Sciatic nerve (tissue), 2 donors: Measurements from ENCODE around the gene AHCYL2. TPM values are rescaled to one million over a fixed set of nuclear protein-coding genes. Genes with fewer than 3 reads are reported as not detected.
"Not testable (repeated sequence)": the region's sequence is repeated elsewhere in the genome, so short reads cannot be mapped to it uniquely, and the experiment has no call there.

Experiments used
- ATAC-seq: fragments of 200-7000 bp; cut with Tn5 transposase; one replicate; pipeline ENCODE4 v1.9.1; 2020; ENCODE audit warnings: mild to moderate bottlenecking, moderate library complexity
- DNase-seq: peaks from one replicate; pipeline ENCODE4 v3.0.0-alpha.2; 2020; ENCODE audit warnings: low spot score
- intact Hi-C: fragments of 100-400 bp; cut with DNase I; formaldehyde crosslinking; loops from one replicate; pipeline ENCODE4 v1.14.2; 2022
- total RNA-seq: library from RNA; stranded (reverse); fragmentation: NEBNext Ultra II Directional; extraction: Animal tissue kit (Norgen Biotek cat#: 25700); gene quantifications from one replicate; pipeline ENCODE4 v1.2.1, GENCODE V29; 2021
- donor health status: DM: no; HTN: no; CAD: no.
- donor health status: DM: no; HTN: no; CAD: no.

The AHCYL2 gene
- total RNA-seq, 1 donor from 2014 or later, result 46.1 TPM

- no peak for ATAC-seq
- no peak for DNase-seq
- intact Hi-C loops, result no loop called here
Measured at GRCh38 chr7:129453510-129454248, 228.8 kb downstream of the AHCYL2 start.

DNA sequence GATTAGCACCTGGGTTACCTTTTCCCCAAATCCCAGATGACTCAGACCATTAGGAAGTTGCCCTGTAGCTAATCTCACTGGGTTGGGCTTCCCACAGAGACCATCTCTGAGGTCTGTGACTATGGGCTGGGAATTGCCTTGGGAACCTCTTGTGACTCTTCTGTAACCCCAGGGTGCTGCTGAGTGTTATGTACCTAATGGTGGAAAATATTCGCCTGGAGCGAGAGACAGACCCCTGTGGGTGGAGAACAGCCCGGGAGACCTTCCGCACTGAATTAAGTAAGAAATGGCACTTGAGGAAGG lies 229.4 kb downstream of the AHCYL2 start:
- ATAC-seq, result no peak
- intact Hi-C loops, result no loop called here
- DNase-seq, result no peak

DNA sequence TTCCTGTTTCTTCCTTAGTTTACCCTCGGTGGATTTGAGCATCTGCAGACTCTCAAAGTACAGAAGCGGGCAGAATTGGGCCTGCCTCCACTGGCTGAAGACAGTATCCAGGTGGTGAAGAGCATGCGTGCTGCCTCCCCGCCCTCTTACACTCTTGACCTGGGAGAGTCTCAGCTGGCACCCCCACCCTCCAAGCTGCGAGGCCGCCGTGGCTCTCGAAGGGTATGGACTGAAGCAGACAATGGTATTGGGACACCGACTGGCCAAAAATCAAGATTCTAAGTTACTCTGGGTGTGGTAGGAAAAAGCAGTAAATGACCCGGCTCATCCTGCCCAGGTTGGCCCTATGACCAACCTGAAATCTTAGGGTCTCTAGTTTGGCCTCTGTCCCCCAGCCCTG lies 231.6 kb downstream of the AHCYL2 start:
- intact Hi-C loops, result no loop called here
- ATAC-seq (no peak), DNase-seq (no peak)

- ATAC-seq, result no peak
- intact Hi-C loops, result no loop called here
Measured at GRCh38 chr7:129457101-129457500, 232.3 kb downstream of the AHCYL2 start.

GRCh38 chr7:129458171-129458570 lies 233.3 kb downstream of the AHCYL2 start:
- no peak for DNase-seq
- intact Hi-C loops, result no loop called here
- no peak for ATAC-seq

More at GRCh38 chr7:129457101-129457500, 232.3 kb downstream of the AHCYL2 start:
- no peak for DNase-seq

- ATAC-seq (no peak), DNase-seq (no peak)
- intact Hi-C loops, result loop anchor here (10.0 kb wide), 1 partner anchor 247 kb away; no protein-coding TSS in a partner anchor
Measured at GRCh38 chr7:129461809-129462208, 237.0 kb downstream of the AHCYL2 start.

DNA sequence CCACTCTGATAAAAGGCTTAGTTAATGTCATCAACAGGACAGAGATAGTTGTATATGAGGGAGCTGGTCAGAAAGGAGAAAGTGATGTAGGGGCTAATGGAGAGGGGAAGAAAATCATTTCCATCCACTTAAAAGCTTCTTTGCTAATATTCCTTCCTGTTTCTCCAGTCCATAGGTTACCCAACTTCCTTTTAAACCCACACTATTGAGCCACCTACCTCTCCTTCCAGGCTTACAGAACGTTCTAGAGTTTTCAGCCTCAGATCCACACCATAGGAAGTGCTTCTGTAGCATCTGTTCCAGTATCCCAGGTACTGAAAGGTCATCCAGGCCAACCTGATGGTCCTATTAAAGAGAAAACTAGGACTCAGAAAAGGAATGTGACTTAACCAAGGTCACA lies 237.6 kb downstream of the AHCYL2 start:
- intact Hi-C loops, result loop anchor here (10.0 kb wide), 1 partner anchor 248 kb away; no protein-coding TSS in a partner anchor
- DNase-seq (no peak), ATAC-seq (no peak)

- intact Hi-C loops, result loop anchor here (10.0 kb wide), 1 partner anchor 249 kb away; no protein-coding TSS in a partner anchor
- ATAC-seq (no peak), DNase-seq (no peak)
Measured at GRCh38 chr7:129464194-129464593, 239.4 kb downstream of the AHCYL2 start.

- no peak for DNase-seq
- no peak for ATAC-seq
- intact Hi-C loops, result loop anchor here (10.0 kb wide), 1 partner anchor 250 kb away; no protein-coding TSS in a partner anchor
Measured at GRCh38 chr7:129465080-129465479, 240.2 kb downstream of the AHCYL2 start.

GRCh38 chr7:129466796-129467195 lies 242.0 kb downstream of the AHCYL2 start:
- DNase-seq (no peak), ATAC-seq (no peak)
- intact Hi-C loops, result loop anchor here (10.0 kb wide), 1 partner anchor 252 kb away; no protein-coding TSS in a partner anchor

GRCh38 chr7:129468087-129468486 lies 243.3 kb downstream of the AHCYL2 start:
- ATAC-seq, result no peak
- intact Hi-C loops, result loop anchor here (10.0 kb wide), 1 partner anchor 253 kb away; no protein-coding TSS in a partner anchor

DNA sequence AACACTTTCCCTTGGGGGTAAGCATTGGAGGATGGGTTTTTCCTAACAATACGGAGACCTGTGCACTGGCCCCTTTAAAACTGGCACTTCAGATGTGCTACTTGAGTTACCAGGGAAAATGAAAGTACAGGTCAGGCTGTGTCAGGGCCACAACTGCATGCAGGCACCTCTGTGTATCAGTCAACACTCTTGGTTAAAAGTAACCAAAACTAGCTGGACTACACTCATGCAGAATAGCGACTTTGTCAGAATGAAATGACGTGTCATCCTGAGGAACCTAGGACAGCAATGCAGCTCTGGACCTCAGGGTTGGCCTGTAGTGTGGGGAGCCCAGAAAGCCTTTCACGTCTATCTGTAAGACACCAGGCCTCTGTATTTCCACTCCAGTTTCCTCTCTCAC lies 243.7 kb downstream of the AHCYL2 start:
- DNase-seq, result no peak
- intact Hi-C loops, result loop anchor here (10.0 kb wide), 1 partner anchor 254 kb away; no protein-coding TSS in a partner anchor
- no peak for ATAC-seq

More at GRCh38 chr7:129468087-129468486, 243.3 kb downstream of the AHCYL2 start:
- DNase-seq, result no peak

DNA sequence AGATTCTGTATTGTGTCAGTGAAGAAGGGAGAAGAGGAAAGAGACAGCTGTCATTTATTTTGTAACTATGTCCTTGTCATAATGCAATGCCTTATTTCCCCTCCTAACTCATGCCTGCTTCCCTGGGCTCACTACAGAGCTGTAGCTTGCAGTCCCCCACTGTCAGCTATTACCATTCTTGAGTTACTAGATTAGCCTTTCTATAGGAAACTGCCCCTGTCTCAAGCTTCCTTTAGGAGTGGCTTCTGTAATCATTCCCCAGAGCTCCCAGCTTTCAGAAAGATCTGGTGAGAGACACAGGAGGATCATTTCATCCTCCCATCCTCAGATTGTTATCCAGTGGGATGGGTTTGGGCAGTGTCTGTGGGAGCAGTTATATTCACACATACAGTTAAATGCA lies 245.1 kb downstream of the AHCYL2 start:
- DNase-seq (no peak), ATAC-seq (no peak)
- intact Hi-C loops, result loop anchor here (10.0 kb wide), 2 partner anchors 105 to 255 kb away; no protein-coding TSS in a partner anchor

DNA sequence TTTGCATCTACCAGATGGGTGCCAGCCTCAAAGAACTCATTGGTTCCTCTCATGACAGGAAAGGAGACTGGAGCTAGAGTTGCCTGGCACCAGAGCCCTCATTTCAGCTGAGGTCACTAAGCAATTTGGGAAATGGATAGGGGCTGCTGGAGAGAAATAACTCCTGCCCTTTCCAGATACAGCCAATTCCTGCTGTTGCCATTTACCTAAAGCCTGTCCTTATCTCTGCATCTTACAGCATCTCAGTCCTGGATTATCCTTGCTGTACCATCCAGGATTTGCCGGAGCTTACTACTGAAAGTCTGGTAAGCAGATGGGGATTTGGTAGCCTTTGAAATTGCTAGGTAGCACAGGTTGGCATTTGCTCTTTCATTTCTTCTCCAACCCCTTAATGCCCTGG lies 245.6 kb downstream of the AHCYL2 start:
- DNase-seq, result no peak
- intact Hi-C loops, result loop anchor here (10.0 kb wide), 1 partner anchor 106 kb away; no protein-coding TSS in a partner anchor
- no peak for ATAC-seq

DNA sequence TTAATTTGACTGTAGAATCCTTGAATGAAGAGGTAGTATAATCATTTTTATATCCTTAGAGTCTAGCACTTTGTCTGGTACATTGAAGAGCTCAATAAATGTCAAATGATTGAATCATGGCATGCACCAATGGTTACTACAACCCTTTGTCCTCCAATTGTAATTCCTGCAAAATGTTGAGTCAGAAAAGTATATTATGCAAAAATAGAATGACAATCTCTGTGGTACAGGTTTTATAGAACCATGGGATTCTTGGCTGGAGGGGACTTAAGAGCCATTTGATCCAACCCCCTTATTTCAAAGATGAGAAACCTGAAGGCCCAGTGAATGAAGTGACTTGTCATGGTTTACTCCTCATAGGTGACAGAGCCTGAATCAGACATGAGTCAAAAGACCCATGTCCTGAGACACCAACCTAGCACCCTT lies 246.6 kb downstream of the AHCYL2 start:
- no peak for DNase-seq
- no peak for ATAC-seq
- intact Hi-C loops, result loop anchor here (10.0 kb wide), 1 partner anchor 107 kb away; no protein-coding TSS in a partner anchor

GRCh38 chr7:129475931-129476330 lies 251.1 kb downstream of the AHCYL2 start:
- intact Hi-C loops, result loop anchor here (10.0 kb wide), 1 partner anchor 111 kb away; no protein-coding TSS in a partner anchor
- not testable (repeated sequence) for DNase-seq, ATAC-seq

DNA sequence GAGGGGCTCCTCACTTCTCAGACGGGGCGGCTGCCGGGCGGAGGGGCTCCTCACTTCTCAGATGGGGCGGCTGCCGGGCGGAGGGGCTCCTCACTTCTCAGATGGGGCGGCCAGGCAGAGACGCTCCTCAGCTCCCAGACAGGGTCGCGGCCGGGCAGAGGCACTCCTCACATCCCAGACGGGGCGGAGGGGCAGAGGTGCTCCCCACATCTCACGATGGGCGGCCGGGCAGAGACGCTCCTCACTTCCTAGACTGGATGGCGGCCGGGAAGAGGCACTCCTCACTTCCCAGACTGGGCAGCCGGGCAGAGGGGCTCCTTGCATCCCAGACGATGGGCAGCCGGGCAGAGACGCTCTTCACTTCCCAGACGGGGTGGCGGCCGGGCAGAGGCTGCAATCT lies 251.6 kb downstream of the AHCYL2 start:
- ATAC-seq, DNase-seq: not testable (repeated sequence)
- intact Hi-C loops, result loop anchor here (10.0 kb wide), 1 partner anchor 112 kb away; no protein-coding TSS in a partner anchor
